ENCODE data around the gene FRMPD4. TPM values are rescaled to one million over a fixed set of nuclear protein-coding genes. Genes with fewer than 3 reads are reported as not detected.

FRMPD4 gene
- total and polyA plus RNA-seq, 2 experiments from 2014 or later: 0.19 to 0.80 TPM

DNA sequence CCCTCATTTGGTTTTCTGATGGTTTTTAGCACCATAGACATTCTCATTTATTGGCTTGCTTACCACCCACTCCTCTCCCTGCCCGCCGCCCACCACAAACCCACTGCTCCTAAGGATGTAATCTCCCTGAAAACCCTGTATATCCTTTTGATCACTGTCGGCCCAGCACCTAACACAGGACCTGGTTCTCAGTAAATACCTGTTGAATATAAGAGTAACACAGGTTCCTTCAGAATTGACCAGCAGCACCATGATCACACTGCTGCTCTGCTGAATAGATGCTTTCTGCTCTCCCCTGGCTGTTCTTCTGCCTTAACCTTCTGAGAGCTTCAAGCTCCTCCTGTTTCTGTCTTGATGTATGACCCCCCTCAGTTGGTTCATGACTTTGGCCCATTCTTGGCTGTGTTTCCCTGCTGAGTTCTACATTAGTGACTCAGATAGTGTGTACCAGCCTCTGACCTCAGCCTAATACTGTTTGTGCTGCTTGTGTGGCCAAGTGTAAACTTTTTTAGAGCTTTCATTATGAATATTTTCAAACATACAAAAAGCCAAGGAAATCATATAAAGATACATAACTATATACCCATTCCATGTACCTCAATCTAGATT lies 265.3 kb downstream of the FRMPD4 start:
- Histone ChIP-seq H3F3A (replicated peaks; ENCODE audit: low read depth) (no peaks in the 10 kb centered on the region), H3K27ac (ENCODE audit: low read depth) (no peak overlapping the region)
- H3K9me3 Mint-ChIP-seq: no peaks in the 10 kb centered on the region

More for the DNA sequence above, 265.3 kb downstream of the FRMPD4 start:
- Histone ChIP-seq H2AFZ (no peak overlapping the region), H3K4me2 (no peak overlapping the region), H4K20me1 (replicated peaks; ENCODE audit: insufficient read depth) (no peaks in the 10 kb centered on the region), H3K4me1 (ENCODE audit: insufficient read depth) (no peaks in the 10 kb centered on the region), H3K9me2 (ENCODE audit: insufficient read depth) (no peaks in the 10 kb centered on the region), H3K4me3 (no peak overlapping the region), H3K36me3 (ENCODE audit: insufficient read depth) (no peaks in the 10 kb centered on the region), H3K27me3 (ENCODE audit: insufficient read depth) (no peaks in the 10 kb centered on the region), H3K79me2 (replicated peaks; ENCODE audit: insufficient read depth) (no peaks in the 10 kb centered on the region)
- TF ChIP-seq ZNF331 (CRISPR knock-in tag; IDR thresholded peaks at IDR 0.05; ENCODE audit: low read depth) (no peak), CREB1 (CRISPR knock-in tag; IDR thresholded peaks at IDR 0.05; ENCODE audit: low read depth) (no peak), STAT1 (IDR thresholded peaks at IDR 0.05; ENCODE audit: unreplicated experiment) (no peak), EZH2 (IDR thresholded peaks at IDR 0.05; ENCODE audit: low read depth, unreplicated experiment) (no peak), ZNF114 (CRISPR knock-in tag; IDR thresholded peaks at IDR 0.05) (no peak), EZH2phosphoT487 (IDR thresholded peaks at IDR 0.05; ENCODE audit: unreplicated experiment) (no peak), NANOG (IDR thresholded peaks at IDR 0.05; ENCODE audit: borderline replicate concordance) (no peak), POLR2AphosphoS5 (IDR thresholded peaks at IDR 0.05; ENCODE audit: low read depth) (no peak), JUNB (IDR thresholded peaks at IDR 0.05; ENCODE audit: unreplicated experiment) (no peak)
- TF ChIP-seq, protein P1, sequence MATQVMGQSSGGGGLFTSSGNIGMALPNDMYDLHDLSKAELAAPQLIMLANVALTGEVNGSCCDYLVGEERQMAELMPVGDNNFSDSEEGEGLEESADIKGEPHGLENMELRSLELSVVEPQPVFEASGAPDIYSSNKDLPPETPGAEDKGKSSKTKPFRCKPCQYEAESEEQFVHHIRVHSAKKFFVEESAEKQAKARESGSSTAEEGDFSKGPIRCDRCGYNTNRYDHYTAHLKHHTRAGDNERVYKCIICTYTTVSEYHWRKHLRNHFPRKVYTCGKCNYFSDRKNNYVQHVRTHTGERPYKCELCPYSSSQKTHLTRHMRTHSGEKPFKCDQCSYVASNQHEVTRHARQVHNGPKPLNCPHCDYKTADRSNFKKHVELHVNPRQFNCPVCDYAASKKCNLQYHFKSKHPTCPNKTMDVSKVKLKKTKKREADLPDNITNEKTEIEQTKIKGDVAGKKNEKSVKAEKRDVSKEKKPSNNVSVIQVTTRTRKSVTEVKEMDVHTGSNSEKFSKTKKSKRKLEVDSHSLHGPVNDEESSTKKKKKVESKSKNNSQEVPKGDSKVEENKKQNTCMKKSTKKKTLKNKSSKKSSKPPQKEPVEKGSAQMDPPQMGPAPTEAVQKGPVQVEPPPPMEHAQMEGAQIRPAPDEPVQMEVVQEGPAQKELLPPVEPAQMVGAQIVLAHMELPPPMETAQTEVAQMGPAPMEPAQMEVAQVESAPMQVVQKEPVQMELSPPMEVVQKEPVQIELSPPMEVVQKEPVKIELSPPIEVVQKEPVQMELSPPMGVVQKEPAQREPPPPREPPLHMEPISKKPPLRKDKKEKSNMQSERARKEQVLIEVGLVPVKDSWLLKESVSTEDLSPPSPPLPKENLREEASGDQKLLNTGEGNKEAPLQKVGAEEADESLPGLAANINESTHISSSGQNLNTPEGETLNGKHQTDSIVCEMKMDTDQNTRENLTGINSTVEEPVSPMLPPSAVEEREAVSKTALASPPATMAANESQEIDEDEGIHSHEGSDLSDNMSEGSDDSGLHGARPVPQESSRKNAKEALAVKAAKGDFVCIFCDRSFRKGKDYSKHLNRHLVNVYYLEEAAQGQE (IDR thresholded peaks at IDR 0.05; ENCODE audit: unreplicated experiment): no peak
- TF ChIP-seq, protein P2, sequence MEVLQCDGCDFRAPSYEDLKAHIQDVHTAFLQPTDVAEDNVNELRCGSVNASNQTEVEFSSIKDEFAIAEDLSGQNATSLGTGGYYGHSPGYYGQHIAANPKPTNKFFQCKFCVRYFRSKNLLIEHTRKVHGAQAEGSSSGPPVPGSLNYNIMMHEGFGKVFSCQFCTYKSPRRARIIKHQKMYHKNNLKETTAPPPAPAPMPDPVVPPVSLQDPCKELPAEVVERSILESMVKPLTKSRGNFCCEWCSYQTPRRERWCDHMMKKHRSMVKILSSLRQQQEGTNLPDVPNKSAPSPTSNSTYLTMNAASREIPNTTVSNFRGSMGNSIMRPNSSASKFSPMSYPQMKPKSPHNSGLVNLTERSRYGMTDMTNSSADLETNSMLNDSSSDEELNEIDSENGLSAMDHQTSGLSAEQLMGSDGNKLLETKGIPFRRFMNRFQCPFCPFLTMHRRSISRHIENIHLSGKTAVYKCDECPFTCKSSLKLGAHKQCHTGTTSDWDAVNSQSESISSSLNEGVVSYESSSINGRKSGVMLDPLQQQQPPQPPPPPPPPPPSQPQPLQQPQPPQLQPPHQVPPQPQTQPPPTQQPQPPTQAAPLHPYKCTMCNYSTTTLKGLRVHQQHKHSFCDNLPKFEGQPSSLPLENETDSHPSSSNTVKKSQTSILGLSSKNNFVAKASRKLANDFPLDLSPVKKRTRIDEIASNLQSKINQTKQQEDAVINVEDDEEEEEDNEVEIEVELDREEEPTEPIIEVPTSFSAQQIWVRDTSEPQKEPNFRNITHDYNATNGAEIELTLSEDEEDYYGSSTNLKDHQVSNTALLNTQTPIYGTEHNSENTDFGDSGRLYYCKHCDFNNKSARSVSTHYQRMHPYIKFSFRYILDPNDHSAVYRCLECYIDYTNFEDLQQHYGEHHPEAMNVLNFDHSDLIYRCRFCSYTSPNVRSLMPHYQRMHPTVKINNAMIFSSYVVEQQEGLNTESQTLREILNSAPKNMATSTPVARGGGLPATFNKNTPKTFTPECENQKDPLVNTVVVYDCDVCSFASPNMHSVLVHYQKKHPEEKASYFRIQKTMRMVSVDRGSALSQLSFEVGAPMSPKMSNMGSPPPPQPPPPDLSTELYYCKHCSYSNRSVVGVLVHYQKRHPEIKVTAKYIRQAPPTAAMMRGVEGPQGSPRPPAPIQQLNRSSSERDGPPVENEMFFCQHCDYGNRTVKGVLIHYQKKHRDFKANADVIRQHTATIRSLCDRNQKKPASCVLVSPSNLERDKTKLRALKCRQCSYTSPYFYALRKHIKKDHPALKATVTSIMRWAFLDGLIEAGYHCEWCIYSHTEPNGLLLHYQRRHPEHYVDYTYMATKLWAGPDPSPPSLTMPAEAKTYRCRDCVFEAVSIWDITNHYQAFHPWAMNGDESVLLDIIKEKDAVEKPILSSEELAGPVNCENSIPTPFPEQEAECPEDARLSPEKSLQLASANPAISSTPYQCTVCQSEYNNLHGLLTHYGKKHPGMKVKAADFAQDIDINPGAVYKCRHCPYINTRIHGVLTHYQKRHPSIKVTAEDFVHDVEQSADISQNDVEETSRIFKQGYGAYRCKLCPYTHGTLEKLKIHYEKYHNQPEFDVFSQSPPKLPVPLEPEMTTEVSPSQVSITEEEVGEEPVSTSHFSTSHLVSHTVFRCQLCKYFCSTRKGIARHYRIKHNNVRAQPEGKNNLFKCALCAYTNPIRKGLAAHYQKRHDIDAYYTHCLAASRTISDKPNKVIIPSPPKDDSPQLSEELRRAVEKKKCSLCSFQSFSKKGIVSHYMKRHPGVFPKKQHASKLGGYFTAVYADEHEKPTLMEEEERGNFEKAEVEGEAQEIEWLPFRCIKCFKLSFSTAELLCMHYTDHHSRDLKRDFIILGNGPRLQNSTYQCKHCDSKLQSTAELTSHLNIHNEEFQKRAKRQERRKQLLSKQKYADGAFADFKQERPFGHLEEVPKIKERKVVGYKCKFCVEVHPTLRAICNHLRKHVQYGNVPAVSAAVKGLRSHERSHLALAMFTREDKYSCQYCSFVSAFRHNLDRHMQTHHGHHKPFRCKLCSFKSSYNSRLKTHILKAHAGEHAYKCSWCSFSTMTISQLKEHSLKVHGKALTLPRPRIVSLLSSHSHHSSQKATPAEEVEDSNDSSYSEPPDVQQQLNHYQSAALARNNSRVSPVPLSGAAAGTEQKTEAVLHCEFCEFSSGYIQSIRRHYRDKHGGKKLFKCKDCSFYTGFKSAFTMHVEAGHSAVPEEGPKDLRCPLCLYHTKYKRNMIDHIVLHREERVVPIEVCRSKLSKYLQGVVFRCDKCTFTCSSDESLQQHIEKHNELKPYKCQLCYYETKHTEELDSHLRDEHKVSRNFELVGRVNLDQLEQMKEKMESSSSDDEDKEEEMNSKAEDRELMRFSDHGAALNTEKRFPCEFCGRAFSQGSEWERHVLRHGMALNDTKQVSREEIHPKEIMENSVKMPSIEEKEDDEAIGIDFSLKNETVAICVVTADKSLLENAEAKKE (CRISPR knock-in tag; IDR thresholded peaks at IDR 0.05): no peak
- TF ChIP-seq, protein P3, sequence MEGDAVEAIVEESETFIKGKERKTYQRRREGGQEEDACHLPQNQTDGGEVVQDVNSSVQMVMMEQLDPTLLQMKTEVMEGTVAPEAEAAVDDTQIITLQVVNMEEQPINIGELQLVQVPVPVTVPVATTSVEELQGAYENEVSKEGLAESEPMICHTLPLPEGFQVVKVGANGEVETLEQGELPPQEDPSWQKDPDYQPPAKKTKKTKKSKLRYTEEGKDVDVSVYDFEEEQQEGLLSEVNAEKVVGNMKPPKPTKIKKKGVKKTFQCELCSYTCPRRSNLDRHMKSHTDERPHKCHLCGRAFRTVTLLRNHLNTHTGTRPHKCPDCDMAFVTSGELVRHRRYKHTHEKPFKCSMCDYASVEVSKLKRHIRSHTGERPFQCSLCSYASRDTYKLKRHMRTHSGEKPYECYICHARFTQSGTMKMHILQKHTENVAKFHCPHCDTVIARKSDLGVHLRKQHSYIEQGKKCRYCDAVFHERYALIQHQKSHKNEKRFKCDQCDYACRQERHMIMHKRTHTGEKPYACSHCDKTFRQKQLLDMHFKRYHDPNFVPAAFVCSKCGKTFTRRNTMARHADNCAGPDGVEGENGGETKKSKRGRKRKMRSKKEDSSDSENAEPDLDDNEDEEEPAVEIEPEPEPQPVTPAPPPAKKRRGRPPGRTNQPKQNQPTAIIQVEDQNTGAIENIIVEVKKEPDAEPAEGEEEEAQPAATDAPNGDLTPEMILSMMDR (conservative IDR thresholded peaks at IDR 0.05; ENCODE audit: low read depth in 2 of 2): no peak
- TF ChIP-seq, protein P4, sequence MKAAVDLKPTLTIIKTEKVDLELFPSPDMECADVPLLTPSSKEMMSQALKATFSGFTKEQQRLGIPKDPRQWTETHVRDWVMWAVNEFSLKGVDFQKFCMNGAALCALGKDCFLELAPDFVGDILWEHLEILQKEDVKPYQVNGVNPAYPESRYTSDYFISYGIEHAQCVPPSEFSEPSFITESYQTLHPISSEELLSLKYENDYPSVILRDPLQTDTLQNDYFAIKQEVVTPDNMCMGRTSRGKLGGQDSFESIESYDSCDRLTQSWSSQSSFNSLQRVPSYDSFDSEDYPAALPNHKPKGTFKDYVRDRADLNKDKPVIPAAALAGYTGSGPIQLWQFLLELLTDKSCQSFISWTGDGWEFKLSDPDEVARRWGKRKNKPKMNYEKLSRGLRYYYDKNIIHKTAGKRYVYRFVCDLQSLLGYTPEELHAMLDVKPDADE (IDR thresholded peaks at IDR 0.05): no peak
- Mint-ChIP-seq H3K27ac (no peak overlapping the region), H3K4me3 (no peak overlapping the region), H3K27me3 (ENCODE audit: insufficient read depth, low read depth, poor library complexity) (peaks cover 3% of the 10 kb centered on the region), H3K36me3 (ENCODE audit: low read depth) (no peaks in the 10 kb centered on the region), H3K4me1 (no peaks in the 10 kb centered on the region)
- no peak for ATAC-seq
- no peak for DNase-seq (ENCODE audit: low spot score)

Measured in GM23338 (cell line).